GM20431 (cell line): ENCODE data around the gene COPA.
"Not testable (repeated sequence)": the region's sequence is repeated elsewhere in the genome, so short reads cannot be mapped to it uniquely, and the experiment has no call there.

Experiments
- in situ Hi-C: fragments of 300-500 bp; cut with MseI, MboI; formaldehyde crosslinking; loops from one replicate; pipeline ENCODE4 v1.15.0; 2020; ENCODE audit warnings: low sequenced_read_pairs; ENCODE audit not compliant: unreplicated experiment

The COPA gene

DNA sequence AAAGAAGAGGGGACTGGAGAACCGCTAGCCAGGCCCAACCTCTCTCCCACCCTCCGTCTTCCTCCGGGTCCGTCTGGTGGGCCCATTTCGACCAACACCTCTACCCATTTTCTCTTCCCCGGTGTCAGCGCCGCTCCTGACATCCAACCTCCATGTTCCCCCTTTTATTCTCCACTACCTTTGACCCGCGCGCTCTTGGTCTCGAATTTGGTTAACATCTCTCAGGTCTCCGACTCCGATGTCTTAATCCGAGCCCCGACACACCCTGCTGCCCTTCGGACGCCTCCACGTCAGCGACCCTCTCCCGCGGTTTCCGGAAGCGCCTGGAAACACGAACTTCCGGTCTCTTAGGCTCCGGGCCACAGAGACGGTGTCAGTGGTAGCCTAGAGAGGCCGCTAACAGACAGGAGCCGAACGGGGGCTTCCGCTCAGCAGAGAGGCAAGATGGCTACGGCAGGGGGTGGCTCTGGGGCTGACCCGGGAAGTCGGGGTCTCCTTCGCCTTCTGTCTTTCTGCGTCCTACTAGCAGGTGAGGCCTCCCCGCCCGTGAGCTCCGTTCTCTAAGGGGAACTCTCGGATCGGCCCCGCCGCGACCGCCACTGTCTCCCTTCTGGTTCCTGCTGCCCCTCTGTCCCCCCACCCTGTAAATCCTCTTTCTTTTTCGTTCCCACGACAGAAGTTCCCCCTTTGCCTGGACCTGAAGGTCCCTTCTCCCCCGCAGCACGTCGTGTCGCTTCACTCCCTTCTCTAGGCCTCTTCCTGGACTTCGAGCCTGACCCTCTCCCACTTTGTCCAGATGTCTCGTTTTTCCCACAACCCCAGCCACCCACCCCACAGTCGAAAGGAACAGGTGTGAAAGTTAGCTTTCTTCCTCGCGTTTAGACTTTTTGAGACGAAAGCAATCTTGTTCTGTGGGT is at the start of gene COPA, which contains the start of gene NCSTN:
Gene COPA, minus strand, starts transcription at position 298 of the 917 bp plus-strand sequence. Its CDS starts 80 bp downstream, at position 218.
Gene NCSTN, plus strand, starts transcription at position 431 of the 917 bp plus-strand sequence. Its CDS starts 14 bp downstream, at position 445.
- in situ Hi-C loops = no loop called here

DNA sequence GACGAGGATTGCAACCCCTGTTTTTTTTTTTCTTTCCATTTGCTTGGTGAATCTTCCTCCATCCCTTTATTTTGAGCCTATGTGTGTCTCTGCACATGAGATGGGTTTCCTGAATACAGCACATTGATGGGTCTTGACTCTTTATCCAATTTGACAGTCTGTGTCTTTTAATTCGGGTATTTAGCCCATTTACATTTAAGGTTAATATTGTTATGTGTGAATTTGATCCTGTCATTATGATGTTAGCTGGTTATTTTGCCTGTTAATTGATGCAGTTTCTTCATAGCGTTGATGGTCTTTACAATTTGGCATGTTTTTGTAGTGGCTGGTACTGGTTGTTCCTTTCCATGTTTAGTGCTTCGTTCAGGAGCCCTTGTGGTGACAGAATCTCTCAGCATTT is 45.4 kb upstream of the COPA start:
- in situ Hi-C loops = not testable (repeated sequence)

- in situ Hi-C loops = not testable (repeated sequence)
These were observed 41.8 kb upstream of the COPA start for GRCh38 chr1:160384812-160385211.

- in situ Hi-C loops = no loop called here
These were observed 34.6 kb upstream of the COPA start for GRCh38 chr1:160377585-160378206.

GRCh38 chr1:160376525-160377131 is 33.6 kb upstream of the COPA start:
- in situ Hi-C loops = no loop called here

GRCh38 chr1:160375788-160376524 is 32.9 kb upstream of the COPA start:
- in situ Hi-C loops = no loop called here

- in situ Hi-C loops = no loop called here
These were observed 31.5 kb upstream of the COPA start for GRCh38 chr1:160374306-160375110.

GRCh38 chr1:160373696-160374095 is 30.6 kb upstream of the COPA start:
- in situ Hi-C loops = no loop called here

- in situ Hi-C loops = no loop called here
These were observed 28.7 kb upstream of the COPA start for GRCh38 chr1:160371756-160372155.

DNA sequence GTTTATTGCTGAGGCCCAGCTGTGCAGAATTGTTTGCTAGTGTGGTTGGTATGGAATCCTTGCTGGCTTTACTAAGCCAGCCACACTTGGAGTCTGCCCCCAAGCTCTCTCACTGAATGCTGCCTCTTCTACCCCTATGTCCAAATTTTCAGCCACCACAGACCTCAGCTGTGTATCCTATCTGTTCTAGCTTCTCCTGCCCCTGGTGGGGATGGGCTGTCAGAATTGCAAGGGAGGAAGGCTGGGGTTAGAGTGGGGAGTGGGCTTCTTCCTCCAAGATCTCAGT is 28.2 kb upstream of the COPA start:
- in situ Hi-C loops = no loop called here

GRCh38 chr1:160370561-160371345 is 27.7 kb upstream of the COPA start:
- in situ Hi-C loops = no loop called here

DNA sequence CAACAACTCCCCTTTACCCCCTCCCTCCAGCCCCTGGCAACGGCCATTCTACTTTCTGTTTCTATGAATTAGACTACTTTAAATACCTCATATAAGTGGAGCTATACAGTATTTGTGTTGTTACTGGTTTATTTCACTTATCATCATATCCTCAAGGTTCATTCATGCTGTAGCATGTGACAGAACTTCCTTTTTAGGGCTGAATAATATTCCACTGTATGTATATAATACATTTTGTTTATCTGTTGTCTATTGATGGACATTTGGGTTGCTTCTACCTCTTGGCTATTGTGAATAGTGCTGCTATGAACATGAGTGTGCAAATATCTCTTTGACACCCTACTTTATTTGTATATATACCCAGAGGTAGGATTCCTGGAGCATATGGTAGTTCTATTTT is 26.0 kb upstream of the COPA start:
- in situ Hi-C loops = no loop called here

GRCh38 chr1:160367934-160368923 is 25.2 kb upstream of the COPA start:
- in situ Hi-C loops = no loop called here

- in situ Hi-C loops = no loop called here
These were observed 24.5 kb upstream of the COPA start for GRCh38 chr1:160367516-160367900.

DNA sequence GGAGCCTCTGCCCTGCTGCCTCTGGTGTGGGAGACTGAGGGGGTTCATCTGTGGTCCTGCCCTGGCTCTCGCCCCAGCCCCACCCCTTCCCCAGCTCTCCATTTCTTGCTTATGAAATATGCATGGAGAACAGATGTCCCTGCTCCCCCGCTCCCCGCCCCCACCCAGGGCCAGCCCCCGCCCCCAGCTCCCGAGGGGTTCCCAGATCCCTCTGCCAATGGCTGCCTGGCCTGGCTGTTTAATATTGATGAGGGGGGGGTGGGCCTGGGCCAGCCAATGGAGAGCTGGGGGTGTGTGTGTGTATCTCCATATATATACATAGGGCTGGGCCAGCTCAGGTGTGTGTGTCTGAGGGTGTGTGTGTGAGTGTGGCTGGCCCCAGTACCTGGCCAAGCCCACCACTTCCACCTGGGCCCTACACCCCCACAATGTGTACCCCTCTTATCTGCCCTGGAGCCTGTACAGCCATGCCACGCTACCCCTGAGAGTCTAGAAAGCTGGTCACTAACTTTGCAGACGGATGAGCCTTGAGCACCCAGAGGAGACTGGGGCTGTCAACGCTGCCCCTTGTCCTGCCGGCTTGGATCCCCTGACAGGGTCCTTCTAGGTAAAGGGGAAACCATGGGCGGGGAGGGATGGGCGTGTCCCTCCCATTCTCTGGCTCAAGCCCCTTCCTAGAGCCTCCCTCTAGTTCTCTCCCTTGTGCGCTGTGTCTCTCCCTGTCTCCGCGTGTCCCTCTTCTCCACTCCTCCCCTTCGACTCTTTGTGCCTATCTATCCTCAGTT is 23.9 kb upstream of the COPA start, which contains the start of gene NHLH1:
Gene NHLH1, plus strand, starts transcription at position 341 of the 785 bp plus-strand sequence. CDS start 3,661 bp downstream, outside the sequence.
- in situ Hi-C loops = no loop called here

DNA sequence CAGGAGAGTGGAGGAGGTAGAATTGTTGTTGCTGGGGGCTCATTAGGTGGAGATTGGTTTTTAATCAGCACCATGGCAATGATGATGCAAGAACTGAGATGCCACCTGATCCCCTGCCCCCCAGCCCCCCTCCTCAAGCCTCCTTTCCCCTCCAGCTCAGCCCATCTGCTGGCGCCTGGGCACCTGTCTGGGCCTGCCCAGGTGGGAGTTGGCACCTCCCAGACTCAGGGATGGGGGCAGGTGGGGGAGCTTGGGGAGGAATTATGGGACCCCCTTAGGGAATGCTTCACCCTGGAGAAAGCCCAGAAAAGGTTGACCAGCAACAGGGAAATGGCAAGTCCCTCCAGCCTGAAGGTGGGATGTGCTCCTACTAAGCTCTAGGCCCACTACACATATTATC is 22.3 kb upstream of the COPA start:
- in situ Hi-C loops = no loop called here
